A673 (cell line): Measurements from ENCODE around the gene RNF123.

Experiments
- CTCF ChIP-seq: fragments of 300-800, 200-600 bp; sonication (generic); conservative IDR thresholded peaks from 2 replicates; pipeline ENCODE4 v1.5.1; 2017; ENCODE audit warnings: low read depth, mild to moderate bottlenecking, antibody characterized with exemption, low read length, moderate library complexity, mixed read lengths
- EZH2 ChIP-seq: fragments of 200-600 bp; sonication (generic); IDR thresholded peaks from 2 replicates; pipeline ENCODE4 v1.6.1; 2017; ENCODE audit warnings: borderline replicate concordance, low read depth, mild to moderate bottlenecking, mixed read lengths, antibody characterized with exemption, low read length; ENCODE audit not compliant: poor library complexity, severe bottlenecking

GRCh38 chr3:49727924-49728361 is 38.6 kb downstream of the RNF123 start:
- TF ChIP-seq CTCF: no peak
- no peak for TF ChIP-seq EZH2
